LHCN-M2 (cell line): ENCODE results near the gene CETN1. TPM values are rescaled to one million over a fixed set of nuclear protein-coding genes. Genes with fewer than 3 reads are reported as not detected.

Experiments used
- DNase-seq: peaks from one replicate; pipeline ENCODE4 v3.0.0-alpha.2; 2012; ENCODE audit warnings: low read depth
- total RNA-seq: library from RNA; depleted of rRNA; stranded (reverse); fragments of >200 nt; gene quantifications from 2 replicates; pipeline ENCODE4 v1.2.3, GENCODE V29; 2014

Gene CETN1
- total RNA-seq, 1 experiment from 2014 or later, result not detected

- no peak for DNase-seq
These were observed 3.3 kb upstream of the CETN1 start for GRCh38 chr18:576924-577323.

DNA sequence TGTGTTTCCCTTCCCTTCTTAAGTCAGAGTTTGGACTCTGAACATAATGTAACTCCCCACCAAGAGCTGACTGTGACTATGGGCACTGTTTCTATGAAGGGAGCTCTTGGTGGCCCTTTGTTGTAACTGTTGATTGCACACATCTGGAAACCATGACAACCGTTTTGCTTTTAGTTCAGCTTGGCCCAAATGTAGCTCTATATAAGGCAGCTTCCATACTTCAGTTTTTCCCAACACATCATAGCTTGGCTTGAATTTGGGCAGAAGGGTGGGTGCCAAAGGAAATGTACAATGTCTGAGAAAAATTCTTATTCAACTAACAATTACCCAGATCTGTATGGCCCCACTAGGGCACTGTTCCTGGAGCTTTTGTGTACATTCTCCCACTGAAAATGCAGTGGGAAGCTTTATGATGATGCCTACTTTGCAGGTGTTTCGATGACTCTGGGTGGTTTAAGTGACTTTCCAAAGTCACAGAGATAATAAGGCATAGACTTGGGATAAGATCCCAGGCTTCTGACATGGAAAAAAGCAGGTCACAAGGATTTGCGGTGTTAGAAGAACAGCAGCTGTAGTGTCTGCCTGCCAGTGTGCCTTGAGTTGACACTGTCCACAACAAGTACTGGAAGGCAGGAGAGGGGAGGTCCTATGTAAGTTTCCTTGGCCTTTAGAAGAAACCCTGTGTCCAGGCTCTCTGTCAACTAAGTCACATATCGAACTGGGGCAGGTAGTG is 2.4 kb upstream of the CETN1 start:
- no peak for DNase-seq

DNA sequence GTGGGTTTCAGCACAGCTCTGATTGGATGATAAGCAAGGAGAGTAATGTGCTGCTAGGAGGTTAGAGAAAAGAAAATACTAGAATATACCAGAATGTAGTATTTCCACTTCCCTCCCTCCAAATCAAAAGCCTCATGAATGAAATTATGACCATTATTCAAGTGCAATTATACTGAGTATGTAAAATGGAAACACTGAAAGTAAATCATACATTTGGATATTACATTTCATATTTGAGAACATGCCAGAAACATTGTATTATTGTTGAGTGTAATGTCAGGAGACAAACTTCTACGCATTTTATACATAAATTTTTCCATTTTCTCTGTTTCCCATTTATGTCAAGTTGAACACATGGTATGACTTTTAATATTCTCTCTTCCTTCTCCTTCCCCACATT is 942 bp upstream of the CETN1 start:
- no peak for DNase-seq

- no peak for DNase-seq
These were observed 916 bp downstream of the CETN1 start for GRCh38 chr18:581096-581495.

GRCh38 chr18:582465-582864 is 2.3 kb downstream of the CETN1 start:
- no peak for DNase-seq

GRCh38 chr18:595068-595467 is 14.9 kb downstream of the CETN1 start:
- DNase-seq, result no peak

DNA sequence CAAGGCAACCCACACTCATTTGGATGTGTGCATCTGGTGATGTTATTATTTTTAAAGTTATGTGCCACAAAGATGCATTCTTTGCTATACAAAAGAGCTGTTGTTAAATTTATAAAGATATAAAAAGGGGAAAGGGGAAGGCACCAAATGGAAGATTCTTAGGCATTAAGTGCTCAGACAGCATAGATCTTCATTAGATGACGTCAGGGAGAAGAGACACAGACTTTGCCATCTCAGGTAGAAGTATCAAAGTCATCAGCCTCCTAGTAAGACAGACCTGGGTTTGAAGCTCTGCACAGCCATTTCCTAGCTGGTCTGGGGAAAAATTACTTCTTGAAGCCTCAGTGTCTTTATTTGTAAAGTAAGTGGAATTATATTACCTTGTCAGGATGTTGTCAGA is 15.4 kb downstream of the CETN1 start:
- DNase-seq, result no peak

- DNase-seq, result no peak
These were observed 16.2 kb downstream of the CETN1 start for GRCh38 chr18:596288-596881.

- no peak for DNase-seq
These were observed 18.0 kb downstream of the CETN1 start for GRCh38 chr18:598124-598589.

GRCh38 chr18:600107-600506 is 19.9 kb downstream of the CETN1 start:
- no peak for DNase-seq

- DNase-seq, result no peak
These were observed 24.6 kb downstream of the CETN1 start for GRCh38 chr18:604771-605170.

- no peak for DNase-seq
These were observed 27.8 kb downstream of the CETN1 start for GRCh38 chr18:607930-608329.

GRCh38 chr18:610214-610928 is 30.2 kb downstream of the CETN1 start:
- DNase-seq, result no peak

- no peak for DNase-seq
These were observed 32.0 kb downstream of the CETN1 start for GRCh38 chr18:612156-612555.

DNA sequence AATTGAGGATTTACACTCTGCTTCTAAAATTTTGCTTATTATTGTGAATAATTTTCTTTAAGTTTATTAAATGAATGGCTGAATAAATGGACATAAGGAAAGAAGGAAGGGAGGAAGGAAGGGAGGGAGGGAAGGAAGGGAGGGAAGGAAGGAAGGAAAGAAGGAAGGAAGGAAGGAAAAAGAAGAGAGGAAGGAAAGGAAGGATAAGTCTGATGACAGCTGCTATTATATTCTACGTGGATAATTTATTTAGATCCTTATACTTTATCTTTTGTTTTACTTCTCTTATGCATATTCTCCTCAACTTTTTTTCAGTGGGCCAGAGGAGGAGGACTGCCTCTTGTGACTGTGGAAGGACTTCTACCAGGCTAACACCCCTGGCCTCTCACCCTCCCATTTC is 34.0 kb downstream of the CETN1 start:
- no peak for DNase-seq

- no peak for DNase-seq
These were observed 34.9 kb downstream of the CETN1 start for GRCh38 chr18:615092-615521.

GRCh38 chr18:615773-616172 is 35.6 kb downstream of the CETN1 start:
- DNase-seq, result no peak

GRCh38 chr18:616380-616995 is 36.3 kb downstream of the CETN1 start:
- DNase-seq, result peak; percentile 41

DNA sequence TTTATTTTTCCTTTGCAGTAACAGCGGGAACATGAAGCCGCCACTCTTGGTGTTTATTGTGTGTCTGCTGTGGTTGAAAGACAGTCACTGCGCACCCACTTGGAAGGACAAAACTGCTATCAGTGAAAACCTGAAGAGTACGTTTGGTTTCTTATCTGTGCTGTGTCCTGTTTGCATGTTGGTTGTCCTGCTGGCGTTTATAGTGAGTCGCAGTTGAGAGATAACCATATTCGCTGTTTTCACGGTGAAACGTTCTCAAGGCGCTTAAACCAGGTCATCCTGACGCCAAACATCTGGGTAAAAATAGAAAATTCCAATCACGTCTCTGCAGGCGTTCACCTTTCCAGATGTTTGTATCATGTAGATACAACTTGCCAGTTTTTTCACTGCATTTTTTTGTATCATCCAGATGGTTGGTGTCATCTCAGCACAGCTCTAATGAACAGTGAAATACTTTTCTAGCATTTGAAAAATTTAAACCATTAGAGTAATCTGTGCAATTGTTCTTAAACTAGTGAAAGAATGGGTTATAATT is 37.9 kb downstream of the CETN1 start:
- DNase-seq, result no peak

DNA sequence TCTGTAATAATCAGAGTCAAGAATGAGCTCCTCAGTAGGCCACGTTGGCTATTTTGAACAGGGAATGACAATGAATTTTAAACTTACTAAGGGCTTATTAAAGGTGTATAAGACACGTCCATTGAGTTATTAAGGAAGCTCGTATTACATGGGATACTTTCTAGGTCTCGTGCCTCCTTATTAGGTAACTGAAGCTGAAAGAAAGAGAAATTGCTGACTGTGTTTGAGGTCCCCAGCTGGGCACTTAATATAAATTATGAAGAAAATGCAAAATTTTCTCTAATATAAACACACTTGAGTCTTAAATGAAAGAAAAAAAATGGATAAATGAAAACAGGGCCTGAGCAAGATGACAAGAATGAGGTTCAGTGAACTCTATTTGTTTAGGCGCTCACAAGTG is 38.4 kb downstream of the CETN1 start:
- no peak for DNase-seq

DNA sequence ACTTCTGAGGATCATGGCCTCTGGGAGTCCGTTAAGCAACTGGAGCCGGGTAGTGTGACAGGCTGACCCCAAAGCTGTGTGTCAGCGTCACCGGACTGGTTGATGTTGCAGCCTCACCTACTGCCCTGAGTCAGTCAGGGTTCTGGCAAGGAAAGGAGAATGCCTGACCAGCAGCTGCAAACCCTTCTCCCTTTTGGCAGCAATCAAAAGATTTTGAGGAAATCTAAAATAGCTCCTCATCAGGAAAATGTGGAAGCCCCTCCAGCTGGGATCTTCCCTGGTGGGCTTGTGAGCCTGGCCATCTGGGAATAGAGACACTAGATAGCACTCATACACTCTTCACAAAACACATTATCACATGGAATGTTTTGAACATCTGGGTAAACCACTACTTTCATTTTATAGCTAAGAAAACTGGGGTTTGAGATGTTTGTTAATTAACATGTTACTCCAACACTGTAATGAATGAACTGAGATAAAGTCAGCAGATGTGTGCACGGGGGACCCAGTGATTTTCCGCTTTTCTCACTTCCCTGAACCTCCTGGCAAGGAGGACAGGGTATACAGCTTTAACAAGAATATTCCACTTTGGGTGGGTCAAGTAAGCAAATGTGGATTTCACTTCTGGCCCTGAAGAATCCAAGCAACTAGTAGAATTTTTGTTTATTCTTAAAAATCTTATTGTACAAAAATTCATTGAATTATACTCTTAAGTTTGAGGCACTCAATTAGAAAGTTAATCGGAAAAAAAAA is 41.3 kb downstream of the CETN1 start:
- peak; percentile 81 for DNase-seq
